ENCODE measurements around the gene UNKL. TPM values are rescaled to one million over a fixed set of nuclear protein-coding genes. Genes with fewer than 3 reads are reported as not detected.
"Not testable (repeated sequence)": the region's sequence is repeated elsewhere in the genome, so short reads cannot be mapped to it uniquely, and the experiment has no call there.

UNKL gene
- total RNA-seq, 1 experiment from 2014 or later: 4.8 TPM

GRCh38 chr16:1445518-1446203 is 31.2 kb upstream of the UNKL start:
- DNase-seq (ENCODE audit: low read depth): no peak

GRCh38 chr16:1444730-1445517 is 30.4 kb upstream of the UNKL start:
- no peak for DNase-seq (ENCODE audit: low read depth)

GRCh38 chr16:1443980-1444729 is 29.7 kb upstream of the UNKL start, which contains the start of gene CCDC154:
Gene CCDC154 (minus strand): TSS chr16:1444556. CDS start chr16:1444322, 234 bp downstream.
- no peak for DNase-seq (ENCODE audit: low read depth)

GRCh38 chr16:1443403-1443973 is 29.0 kb upstream of the UNKL start:
- DNase-seq (ENCODE audit: low read depth): no peak

- DNase-seq (ENCODE audit: low read depth): no peak
These were observed 28.2 kb upstream of the UNKL start for GRCh38 chr16:1442697-1443096.

- DNase-seq (ENCODE audit: low read depth): no peak
These were observed 26.9 kb upstream of the UNKL start for GRCh38 chr16:1441391-1441829.

GRCh38 chr16:1439699-1440074 is 25.2 kb upstream of the UNKL start:
- DNase-seq (ENCODE audit: low read depth): not testable (repeated sequence)

- DNase-seq (ENCODE audit: low read depth): no peak
These were observed 24.7 kb upstream of the UNKL start for GRCh38 chr16:1439058-1439698.

GRCh38 chr16:1438229-1439057 is 23.9 kb upstream of the UNKL start:
- no peak for DNase-seq (ENCODE audit: low read depth)

- no peak for DNase-seq (ENCODE audit: low read depth)
These were observed 23.1 kb upstream of the UNKL start for GRCh38 chr16:1437606-1438005.

- DNase-seq (ENCODE audit: low read depth): no peak
These were observed 22.3 kb upstream of the UNKL start for GRCh38 chr16:1436731-1437355.

GRCh38 chr16:1435921-1436697 is 21.6 kb upstream of the UNKL start:
- DNase-seq (ENCODE audit: low read depth): no peak

- DNase-seq (ENCODE audit: low read depth): no peak
These were observed 20.4 kb upstream of the UNKL start for GRCh38 chr16:1434644-1435592.

GRCh38 chr16:1433756-1434155 is 19.3 kb upstream of the UNKL start:
- DNase-seq (ENCODE audit: low read depth): no peak

GRCh38 chr16:1433263-1433560 is 18.7 kb upstream of the UNKL start:
- no peak for DNase-seq (ENCODE audit: low read depth)

- DNase-seq (ENCODE audit: low read depth): no peak
These were observed 18.1 kb upstream of the UNKL start for GRCh38 chr16:1432388-1433262.

- no peak for DNase-seq (ENCODE audit: low read depth)
These were observed 17.2 kb upstream of the UNKL start for GRCh38 chr16:1431497-1432270.
